ENCODE measurements around the gene SEC23A.

DNA sequence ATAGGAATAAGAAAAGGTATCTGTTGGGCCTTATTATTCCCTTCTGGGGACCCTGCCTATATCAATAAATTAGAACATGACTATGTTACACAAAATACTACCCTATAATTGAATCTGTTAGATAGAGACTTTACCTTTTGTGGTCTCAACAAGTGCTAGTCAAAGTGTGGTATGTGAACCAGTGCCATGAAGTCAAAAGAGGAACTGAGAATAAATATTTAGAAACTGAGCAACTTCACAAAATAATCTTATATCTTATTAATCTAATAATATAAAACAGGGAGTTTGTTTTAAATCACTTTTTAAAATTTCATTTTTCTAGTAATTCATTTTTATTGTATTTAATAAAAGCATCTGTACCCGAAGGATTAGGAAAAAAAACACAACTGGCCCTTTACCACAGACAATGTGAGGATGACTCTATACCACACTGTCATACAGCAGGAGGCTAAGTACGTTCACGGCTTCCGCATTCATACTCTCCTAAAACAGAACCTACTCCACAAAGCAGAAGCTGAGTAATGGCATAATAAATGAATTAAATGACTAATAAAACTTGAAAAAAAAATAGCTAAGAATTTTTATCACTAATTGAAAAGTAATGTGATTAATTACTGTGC lies 42.1 kb downstream of the SEC23A start:
- TF ChIP-seq, protein P1, sequence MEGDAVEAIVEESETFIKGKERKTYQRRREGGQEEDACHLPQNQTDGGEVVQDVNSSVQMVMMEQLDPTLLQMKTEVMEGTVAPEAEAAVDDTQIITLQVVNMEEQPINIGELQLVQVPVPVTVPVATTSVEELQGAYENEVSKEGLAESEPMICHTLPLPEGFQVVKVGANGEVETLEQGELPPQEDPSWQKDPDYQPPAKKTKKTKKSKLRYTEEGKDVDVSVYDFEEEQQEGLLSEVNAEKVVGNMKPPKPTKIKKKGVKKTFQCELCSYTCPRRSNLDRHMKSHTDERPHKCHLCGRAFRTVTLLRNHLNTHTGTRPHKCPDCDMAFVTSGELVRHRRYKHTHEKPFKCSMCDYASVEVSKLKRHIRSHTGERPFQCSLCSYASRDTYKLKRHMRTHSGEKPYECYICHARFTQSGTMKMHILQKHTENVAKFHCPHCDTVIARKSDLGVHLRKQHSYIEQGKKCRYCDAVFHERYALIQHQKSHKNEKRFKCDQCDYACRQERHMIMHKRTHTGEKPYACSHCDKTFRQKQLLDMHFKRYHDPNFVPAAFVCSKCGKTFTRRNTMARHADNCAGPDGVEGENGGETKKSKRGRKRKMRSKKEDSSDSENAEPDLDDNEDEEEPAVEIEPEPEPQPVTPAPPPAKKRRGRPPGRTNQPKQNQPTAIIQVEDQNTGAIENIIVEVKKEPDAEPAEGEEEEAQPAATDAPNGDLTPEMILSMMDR (IDR thresholded peaks at IDR 0.05; ENCODE audit: low read depth, low read length, poor library complexity, severe bottlenecking) = no peak
- no peak for TF ChIP-seq EZH2phosphoT487 (IDR thresholded peaks at IDR 0.05; ENCODE audit: borderline replicate concordance, low read length)

All from DOHH2 (cell line).